HepG2 (cell line): ENCODE results near the gene HNRNPL.
"Not testable (repeated sequence)": the region's sequence is repeated elsewhere in the genome, so short reads cannot be mapped to it uniquely, and the experiment has no call there.

ENCODE experiments used
- ARNT ChIP-seq: fragments of 450-650 bp; IDR thresholded peaks from 2 replicates; pipeline ENCODE4 v1.6.1; 2017
- CTCF ChIP-seq: sonication (generic); formaldehyde crosslinking; IDR thresholded peaks from 2 replicates; pipeline ENCODE4 v1.5.0; 2020; ENCODE audit warnings: mild to moderate bottlenecking, missing genetic modification reagents, moderate library complexity
- HNRNPH1 ChIP-seq: fragments of 200-400 bp; formaldehyde crosslinking; optimal IDR thresholded peaks from 2 replicates; pipeline ENCODE3; 2017; ENCODE audit warnings: mild to moderate bottlenecking, low read depth, low read length
- TF ChIP-seq, protein P1 (sequence below), 2 experiments: fragments of 450-650 bp in 1 of 2; sonication (generic) in 1 of 2; formaldehyde crosslinking in 1 of 2; IDR thresholded peaks; 2 replicates each; pipeline versions ENCODE4 v1.6.1 to v1.8.0; 2016 to 2022; ENCODE audit warnings: antibody characterized with exemption in 1 of 2, mild to moderate bottlenecking in 1 of 2, missing genetic modification reagents in 1 of 2

GRCh38 chr19:38855751-38856150 lies 6.0 kb upstream of the HNRNPL start:
- TF ChIP-seq ARNT; HNRNPH1; CTCF (CRISPR knock-in tag): not testable (repeated sequence)
- TF ChIP-seq, protein P1, sequence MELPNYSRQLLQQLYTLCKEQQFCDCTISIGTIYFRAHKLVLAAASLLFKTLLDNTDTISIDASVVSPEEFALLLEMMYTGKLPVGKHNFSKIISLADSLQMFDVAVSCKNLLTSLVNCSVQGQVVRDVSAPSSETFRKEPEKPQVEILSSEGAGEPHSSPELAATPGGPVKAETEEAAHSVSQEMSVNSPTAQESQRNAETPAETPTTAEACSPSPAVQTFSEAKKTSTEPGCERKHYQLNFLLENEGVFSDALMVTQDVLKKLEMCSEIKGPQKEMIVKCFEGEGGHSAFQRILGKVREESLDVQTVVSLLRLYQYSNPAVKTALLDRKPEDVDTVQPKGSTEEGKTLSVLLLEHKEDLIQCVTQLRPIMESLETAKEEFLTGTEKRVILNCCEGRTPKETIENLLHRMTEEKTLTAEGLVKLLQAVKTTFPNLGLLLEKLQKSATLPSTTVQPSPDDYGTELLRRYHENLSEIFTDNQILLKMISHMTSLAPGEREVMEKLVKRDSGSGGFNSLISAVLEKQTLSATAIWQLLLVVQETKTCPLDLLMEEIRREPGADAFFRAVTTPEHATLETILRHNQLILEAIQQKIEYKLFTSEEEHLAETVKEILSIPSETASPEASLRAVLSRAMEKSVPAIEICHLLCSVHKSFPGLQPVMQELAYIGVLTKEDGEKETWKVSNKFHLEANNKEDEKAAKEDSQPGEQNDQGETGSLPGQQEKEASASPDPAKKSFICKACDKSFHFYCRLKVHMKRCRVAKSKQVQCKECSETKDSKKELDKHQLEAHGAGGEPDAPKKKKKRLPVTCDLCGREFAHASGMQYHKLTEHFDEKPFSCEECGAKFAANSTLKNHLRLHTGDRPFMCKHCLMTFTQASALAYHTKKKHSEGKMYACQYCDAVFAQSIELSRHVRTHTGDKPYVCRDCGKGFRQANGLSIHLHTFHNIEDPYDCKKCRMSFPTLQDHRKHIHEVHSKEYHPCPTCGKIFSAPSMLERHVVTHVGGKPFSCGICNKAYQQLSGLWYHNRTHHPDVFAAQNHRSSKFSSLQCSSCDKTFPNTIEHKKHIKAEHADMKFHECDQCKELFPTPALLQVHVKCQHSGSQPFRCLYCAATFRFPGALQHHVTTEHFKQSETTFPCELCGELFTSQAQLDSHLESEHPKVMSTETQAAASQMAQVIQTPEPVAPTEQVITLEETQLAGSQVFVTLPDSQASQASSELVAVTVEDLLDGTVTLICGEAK (IDR thresholded peaks at IDR 0.05), result not testable (repeated sequence)
- TF ChIP-seq, protein P1 (CRISPR knock-in tag; IDR thresholded peaks at IDR 0.05), result not testable (repeated sequence)
